ENCODE data around the gene NSG1. TPM values are rescaled to one million over a fixed set of nuclear protein-coding genes. Genes with fewer than 3 reads are reported as not detected.
"Not testable (repeated sequence)": the region's sequence is repeated elsewhere in the genome, so short reads cannot be mapped to it uniquely, and the experiment has no call there.

The NSG1 gene
- polyA plus RNA-seq, 1 experiment: 10.4 TPM

- Histone ChIP-seq H3K9me3 (ENCODE audit: control insufficient read depth, insufficient read depth, low read length) (no peaks in the 10 kb centered on the region), H3K27ac (ENCODE audit: low read depth, low read length) (no peak overlapping the region), H3K4me3 (ENCODE audit: low read depth, low read length) (no peak overlapping the region), H3K27me3 (ENCODE audit: control insufficient read depth, insufficient read depth, low read length) (peaks cover 20% of the 10 kb centered on the region)
- TF ChIP-seq CTCF (IDR thresholded peaks at IDR 0.05; ENCODE audit: low read depth, low read length): no peak
- POLR2A ChIA-PET: interaction anchor here (0.6 to 0.7 kb wide), 2 partner anchors 85 to 1861 kb away, joined by 4 to 9 read pairs; no protein-coding TSS in a partner anchor
- CTCF ChIA-PET: interaction anchor here (1.0 kb wide), 1 partner anchor 8 kb away, joined by 3 read pairs; no protein-coding TSS in a partner anchor
- DNase-seq (ENCODE audit: low read depth, low spot score): no peak
These were observed 43.9 kb upstream of the NSG1 start for GRCh38 chr4:4343038-4343437.

- no peaks in the 10 kb centered on the region; the same call in 1 of the 2 replicates for H3K9me3 ChIP-seq (ENCODE audit: control insufficient read depth, insufficient read depth, low read length)
- POLR2A ChIA-PET: no interaction called here
- H3K27ac ChIP-seq (ENCODE audit: low read depth, low read length): no peak overlapping the region
- no peak overlapping the region for H3K4me3 ChIP-seq (ENCODE audit: low read depth, low read length)
- CTCF ChIA-PET: no interaction called here
- peaks cover 23% of the 10 kb centered on the region for H3K27me3 ChIP-seq (ENCODE audit: control insufficient read depth, insufficient read depth, low read length)
- DNase-seq (ENCODE audit: low read depth, low spot score): no peak
- no peak for TF ChIP-seq CTCF (IDR thresholded peaks at IDR 0.05; ENCODE audit: low read depth, low read length)
These were observed 41.9 kb upstream of the NSG1 start for GRCh38 chr4:4344915-4345527.

GRCh38 chr4:4347585-4347984, 39.3 kb upstream of the NSG1 start:
- ChIA-PET POLR2A (no interaction called here), CTCF (no interaction called here)
- DNase-seq (ENCODE audit: low read depth, low spot score): no peak
- TF ChIP-seq CTCF (IDR thresholded peaks at IDR 0.05; ENCODE audit: low read depth, low read length): no peak
- Histone ChIP-seq H3K4me3 (ENCODE audit: low read depth, low read length) (no peak overlapping the region), H3K27ac (ENCODE audit: low read depth, low read length) (no peak overlapping the region), H3K27me3 (ENCODE audit: control insufficient read depth, insufficient read depth, low read length) (peaks cover 12% of the 10 kb centered on the region), H3K9me3 (ENCODE audit: control insufficient read depth, insufficient read depth, low read length) (no peaks in the 10 kb centered on the region; the same call in 1 of the 2 replicates)

GRCh38 chr4:4348585-4348984, 38.3 kb upstream of the NSG1 start:
- H3K27me3 ChIP-seq (ENCODE audit: control insufficient read depth, insufficient read depth, low read length); H3K27ac ChIP-seq (ENCODE audit: low read depth, low read length); POLR2A ChIA-PET; DNase-seq (ENCODE audit: low read depth, low spot score); H3K9me3 ChIP-seq (ENCODE audit: control insufficient read depth, insufficient read depth, low read length); H3K4me3 ChIP-seq (ENCODE audit: low read depth, low read length): not testable (repeated sequence)
- CTCF ChIA-PET: interaction anchor here (1.6 kb wide), 1 partner anchor 88 kb away, joined by 4 read pairs; no protein-coding TSS in a partner anchor

- DNase-seq (ENCODE audit: low read depth, low spot score): no peak
- peaks cover 6% of the 10 kb centered on the region for H3K27me3 ChIP-seq (ENCODE audit: control insufficient read depth, insufficient read depth, low read length)
- H3K27ac ChIP-seq (ENCODE audit: low read depth, low read length): no peak overlapping the region
- no peak overlapping the region for H3K4me3 ChIP-seq (ENCODE audit: low read depth, low read length)
- no peak for TF ChIP-seq CTCF (IDR thresholded peaks at IDR 0.05; ENCODE audit: low read depth, low read length)
- ChIA-PET POLR2A (no interaction called here), CTCF (interaction anchor here (1.6 kb wide), 1 partner anchor 90 kb away, joined by 4 read pairs; no protein-coding TSS in a partner anchor)
- no peaks in the 10 kb centered on the region; the same call in 1 of the 2 replicates for H3K9me3 ChIP-seq (ENCODE audit: control insufficient read depth, insufficient read depth, low read length)
These were observed 37.0 kb upstream of the NSG1 start for GRCh38 chr4:4349867-4350266.
